ENCODE results near the gene SYF2.

DNA sequence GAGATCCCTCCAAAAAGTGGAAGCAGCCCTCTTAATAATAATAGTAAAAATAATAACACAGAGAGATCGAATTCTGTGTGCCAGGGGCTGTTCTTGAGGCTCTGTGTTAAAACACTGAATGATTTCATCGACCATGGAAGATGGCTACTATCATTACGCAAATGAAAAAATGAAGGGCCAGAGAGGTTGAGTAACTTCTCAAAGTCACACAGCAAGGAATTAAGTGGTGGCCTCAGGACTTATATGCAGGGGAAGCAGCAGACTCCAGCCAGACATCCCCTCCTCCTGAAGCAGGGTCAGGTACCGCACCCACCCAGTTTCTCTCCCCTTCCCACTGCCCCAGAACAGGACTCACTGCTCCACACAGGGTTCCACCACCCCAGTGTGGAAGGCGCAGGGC, 40.1 kb downstream of the SYF2 start:
- no peak for TF ChIP-seq JUN (CRISPR knock-in tag; IDR thresholded peaks at IDR 0.05)
- TF ChIP-seq, protein P1, sequence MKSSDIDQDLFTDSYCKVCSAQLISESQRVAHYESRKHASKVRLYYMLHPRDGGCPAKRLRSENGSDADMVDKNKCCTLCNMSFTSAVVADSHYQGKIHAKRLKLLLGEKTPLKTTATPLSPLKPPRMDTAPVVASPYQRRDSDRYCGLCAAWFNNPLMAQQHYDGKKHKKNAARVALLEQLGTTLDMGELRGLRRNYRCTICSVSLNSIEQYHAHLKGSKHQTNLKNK (CRISPR knock-in tag; IDR thresholded peaks at IDR 0.05), result no peak
- TF ChIP-seq, protein P2, sequence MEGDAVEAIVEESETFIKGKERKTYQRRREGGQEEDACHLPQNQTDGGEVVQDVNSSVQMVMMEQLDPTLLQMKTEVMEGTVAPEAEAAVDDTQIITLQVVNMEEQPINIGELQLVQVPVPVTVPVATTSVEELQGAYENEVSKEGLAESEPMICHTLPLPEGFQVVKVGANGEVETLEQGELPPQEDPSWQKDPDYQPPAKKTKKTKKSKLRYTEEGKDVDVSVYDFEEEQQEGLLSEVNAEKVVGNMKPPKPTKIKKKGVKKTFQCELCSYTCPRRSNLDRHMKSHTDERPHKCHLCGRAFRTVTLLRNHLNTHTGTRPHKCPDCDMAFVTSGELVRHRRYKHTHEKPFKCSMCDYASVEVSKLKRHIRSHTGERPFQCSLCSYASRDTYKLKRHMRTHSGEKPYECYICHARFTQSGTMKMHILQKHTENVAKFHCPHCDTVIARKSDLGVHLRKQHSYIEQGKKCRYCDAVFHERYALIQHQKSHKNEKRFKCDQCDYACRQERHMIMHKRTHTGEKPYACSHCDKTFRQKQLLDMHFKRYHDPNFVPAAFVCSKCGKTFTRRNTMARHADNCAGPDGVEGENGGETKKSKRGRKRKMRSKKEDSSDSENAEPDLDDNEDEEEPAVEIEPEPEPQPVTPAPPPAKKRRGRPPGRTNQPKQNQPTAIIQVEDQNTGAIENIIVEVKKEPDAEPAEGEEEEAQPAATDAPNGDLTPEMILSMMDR (IDR thresholded peaks at IDR 0.05), result no peak
- TF ChIP-seq FOXK1 (CRISPR knock-in tag; IDR thresholded peaks at IDR 0.05), result no peak
- no peak for TF ChIP-seq ZNF416 (CRISPR knock-in tag; IDR thresholded peaks at IDR 0.05)
- TF ChIP-seq ZNF232 (CRISPR knock-in tag; IDR thresholded peaks at IDR 0.05), result no peak
- TF ChIP-seq, protein P3, sequence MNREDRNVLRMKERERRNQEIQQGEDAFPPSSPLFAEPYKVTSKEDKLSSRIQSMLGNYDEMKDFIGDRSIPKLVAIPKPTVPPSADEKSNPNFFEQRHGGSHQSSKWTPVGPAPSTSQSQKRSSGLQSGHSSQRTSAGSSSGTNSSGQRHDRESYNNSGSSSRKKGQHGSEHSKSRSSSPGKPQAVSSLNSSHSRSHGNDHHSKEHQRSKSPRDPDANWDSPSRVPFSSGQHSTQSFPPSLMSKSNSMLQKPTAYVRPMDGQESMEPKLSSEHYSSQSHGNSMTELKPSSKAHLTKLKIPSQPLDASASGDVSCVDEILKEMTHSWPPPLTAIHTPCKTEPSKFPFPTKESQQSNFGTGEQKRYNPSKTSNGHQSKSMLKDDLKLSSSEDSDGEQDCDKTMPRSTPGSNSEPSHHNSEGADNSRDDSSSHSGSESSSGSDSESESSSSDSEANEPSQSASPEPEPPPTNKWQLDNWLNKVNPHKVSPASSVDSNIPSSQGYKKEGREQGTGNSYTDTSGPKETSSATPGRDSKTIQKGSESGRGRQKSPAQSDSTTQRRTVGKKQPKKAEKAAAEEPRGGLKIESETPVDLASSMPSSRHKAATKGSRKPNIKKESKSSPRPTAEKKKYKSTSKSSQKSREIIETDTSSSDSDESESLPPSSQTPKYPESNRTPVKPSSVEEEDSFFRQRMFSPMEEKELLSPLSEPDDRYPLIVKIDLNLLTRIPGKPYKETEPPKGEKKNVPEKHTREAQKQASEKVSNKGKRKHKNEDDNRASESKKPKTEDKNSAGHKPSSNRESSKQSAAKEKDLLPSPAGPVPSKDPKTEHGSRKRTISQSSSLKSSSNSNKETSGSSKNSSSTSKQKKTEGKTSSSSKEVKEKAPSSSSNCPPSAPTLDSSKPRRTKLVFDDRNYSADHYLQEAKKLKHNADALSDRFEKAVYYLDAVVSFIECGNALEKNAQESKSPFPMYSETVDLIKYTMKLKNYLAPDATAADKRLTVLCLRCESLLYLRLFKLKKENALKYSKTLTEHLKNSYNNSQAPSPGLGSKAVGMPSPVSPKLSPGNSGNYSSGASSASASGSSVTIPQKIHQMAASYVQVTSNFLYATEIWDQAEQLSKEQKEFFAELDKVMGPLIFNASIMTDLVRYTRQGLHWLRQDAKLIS (CRISPR knock-in tag; IDR thresholded peaks at IDR 0.05; ENCODE audit: borderline replicate concordance), result no peak
- no peak for TF ChIP-seq TCF7 (CRISPR knock-in tag; IDR thresholded peaks at IDR 0.05; ENCODE audit: low read depth)
- TF ChIP-seq NR3C1 (CRISPR knock-in tag; conservative IDR thresholded peaks at IDR 0.05; ENCODE audit: low read depth), result no peak
- no peak for TF ChIP-seq ELF4 (CRISPR knock-in tag; IDR thresholded peaks at IDR 0.05; ENCODE audit: low read depth)
- TF ChIP-seq, protein P4, sequence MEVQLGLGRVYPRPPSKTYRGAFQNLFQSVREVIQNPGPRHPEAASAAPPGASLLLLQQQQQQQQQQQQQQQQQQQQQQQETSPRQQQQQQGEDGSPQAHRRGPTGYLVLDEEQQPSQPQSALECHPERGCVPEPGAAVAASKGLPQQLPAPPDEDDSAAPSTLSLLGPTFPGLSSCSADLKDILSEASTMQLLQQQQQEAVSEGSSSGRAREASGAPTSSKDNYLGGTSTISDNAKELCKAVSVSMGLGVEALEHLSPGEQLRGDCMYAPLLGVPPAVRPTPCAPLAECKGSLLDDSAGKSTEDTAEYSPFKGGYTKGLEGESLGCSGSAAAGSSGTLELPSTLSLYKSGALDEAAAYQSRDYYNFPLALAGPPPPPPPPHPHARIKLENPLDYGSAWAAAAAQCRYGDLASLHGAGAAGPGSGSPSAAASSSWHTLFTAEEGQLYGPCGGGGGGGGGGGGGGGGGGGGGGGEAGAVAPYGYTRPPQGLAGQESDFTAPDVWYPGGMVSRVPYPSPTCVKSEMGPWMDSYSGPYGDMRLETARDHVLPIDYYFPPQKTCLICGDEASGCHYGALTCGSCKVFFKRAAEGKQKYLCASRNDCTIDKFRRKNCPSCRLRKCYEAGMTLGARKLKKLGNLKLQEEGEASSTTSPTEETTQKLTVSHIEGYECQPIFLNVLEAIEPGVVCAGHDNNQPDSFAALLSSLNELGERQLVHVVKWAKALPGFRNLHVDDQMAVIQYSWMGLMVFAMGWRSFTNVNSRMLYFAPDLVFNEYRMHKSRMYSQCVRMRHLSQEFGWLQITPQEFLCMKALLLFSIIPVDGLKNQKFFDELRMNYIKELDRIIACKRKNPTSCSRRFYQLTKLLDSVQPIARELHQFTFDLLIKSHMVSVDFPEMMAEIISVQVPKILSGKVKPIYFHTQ (CRISPR knock-in tag; IDR thresholded peaks at IDR 0.05), result no peak
- no peak for TF ChIP-seq MXD4 (CRISPR knock-in tag; IDR thresholded peaks at IDR 0.05; ENCODE audit: borderline replicate concordance)

Measured in WTC11 (cell line).